DOHH2 (cell line): ENCODE results near the gene MKRN3.

ENCODE experiments used
- H3F3A ChIP-seq: fragments of 200-600 bp; sonication (generic), shearing (Covaris generic); 2 replicates; pipeline ENCODE4 v1.6.0; 2016; ENCODE audit warnings: antibody characterized with exemption, mild to moderate bottlenecking; ENCODE audit not compliant: control insufficient read depth, insufficient read depth
- H3K27ac ChIP-seq: fragments of 200-600 bp; sonication (generic); 2 replicates; pipeline ENCODE4 v1.5.1; 2014; ENCODE audit warnings: low read depth, mild to moderate bottlenecking, low read length, moderate library complexity
- H3K27me3 ChIP-seq: fragments of 200-600 bp; sonication (generic); 2 replicates; pipeline ENCODE4 v1.6.1; 2014; ENCODE audit warnings: mild to moderate bottlenecking, low read length, mixed read lengths; ENCODE audit not compliant: control insufficient read depth
- H3K36me3 ChIP-seq: fragments of 200-600 bp; sonication (generic); 2 replicates; pipeline ENCODE4 v1.6.1; 2014; ENCODE audit warnings: mild to moderate bottlenecking, low read length, moderate library complexity, mixed read lengths; ENCODE audit not compliant: control insufficient read depth
- H3K4me1 ChIP-seq: fragments of 200-600 bp; sonication (generic); 2 replicates; pipeline ENCODE4 v1.6.1; 2014; ENCODE audit warnings: mild to moderate bottlenecking, low read length, mixed read lengths; ENCODE audit not compliant: control insufficient read depth
- H3K4me2 ChIP-seq: fragments of 200-600 bp; sonication (generic); 2 replicates; pipeline ENCODE4 v1.6.0; 2014; ENCODE audit warnings: mild to moderate bottlenecking, low read length, moderate library complexity
- H3K4me3 ChIP-seq: fragments of 200-600 bp; sonication (generic); 2 replicates; pipeline ENCODE4 v1.5.1; 2014; ENCODE audit warnings: mild to moderate bottlenecking, low read length, mixed read lengths
- H3K79me2 ChIP-seq: fragments of 200-600 bp; sonication (generic); 2 replicates; pipeline ENCODE4 v1.6.1; 2014; ENCODE audit warnings: mild to moderate bottlenecking, low read length, mixed read lengths; ENCODE audit not compliant: control insufficient read depth
- H3K9me2 ChIP-seq: fragments of 200-600 bp; sonication (generic); replicated peaks from 2 replicates; pipeline ENCODE4 v1.6.1; 2014; ENCODE audit warnings: mild to moderate bottlenecking, low read length, mixed read lengths; ENCODE audit not compliant: control insufficient read depth
- H3K9me3 ChIP-seq: fragments of 200-600 bp; sonication (generic); 2 replicates; pipeline ENCODE4 v1.6.1; 2014; ENCODE audit warnings: antibody characterized with exemption, low read length, mixed read lengths; ENCODE audit not compliant: control insufficient read depth, insufficient read depth
- H4K20me1 ChIP-seq: fragments of 200-600 bp; sonication (generic); 2 replicates; pipeline ENCODE4 v1.6.0; 2014; ENCODE audit warnings: low read depth, mild to moderate bottlenecking, antibody characterized with exemption, low read length, moderate library complexity; ENCODE audit not compliant: control insufficient read depth, insufficient read depth
- EZH2phosphoT487 ChIP-seq: fragments of 200-600 bp; sonication (generic); IDR thresholded peaks from 2 replicates; pipeline ENCODE4 v1.6.1; 2017; ENCODE audit warnings: borderline replicate concordance, mild to moderate bottlenecking, antibody characterized with exemption, low read length, moderate library complexity, mixed read lengths
- TF ChIP-seq, protein P1 (sequence below): fragments of 200-600 bp; sonication (generic); IDR thresholded peaks from one replicate; pipeline ENCODE4 v1.5.1; 2014; ENCODE audit warnings: antibody characterized with exemption, mild to moderate bottlenecking, low read depth, low read length; ENCODE audit not compliant: poor library complexity, severe bottlenecking

Gene MKRN3

DNA sequence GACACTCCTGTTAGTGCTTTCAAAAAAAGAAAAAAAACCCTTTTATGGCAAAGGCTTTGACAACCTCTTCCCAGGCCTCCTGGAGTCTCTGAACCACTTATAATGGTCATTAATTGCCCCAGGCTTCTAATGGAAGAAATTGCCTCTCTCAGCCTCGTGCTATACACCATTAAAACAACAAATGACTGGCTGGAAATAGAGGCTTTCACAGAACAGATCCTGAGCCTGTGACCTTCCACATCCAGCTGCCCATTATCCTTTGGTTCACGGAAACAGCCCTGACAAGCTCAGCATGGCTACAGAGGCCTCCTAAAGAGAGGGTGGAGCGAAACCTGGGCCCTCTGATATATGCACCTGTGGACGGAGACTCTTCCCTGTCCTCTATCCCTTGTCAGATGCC lies 26.8 kb upstream of the MKRN3 start:
- Histone ChIP-seq H3K27me3 (no peaks in the 10 kb centered on the region), H3K4me3 (no peak overlapping the region), H3K4me2 (no peak overlapping the region), H3K36me3 (no peaks in the 10 kb centered on the region), H3F3A (no peaks in the 10 kb centered on the region), H3K9me2 (no peaks in the 10 kb centered on the region), H3K79me2 (no peaks in the 10 kb centered on the region), H3K4me1 (no peaks in the 10 kb centered on the region), H3K27ac (no peak overlapping the region), H3K9me3 (no peaks in the 10 kb centered on the region; the same call in 1 of the 2 replicates), H4K20me1 (no peaks in the 10 kb centered on the region)
- no peak for TF ChIP-seq EZH2phosphoT487
- TF ChIP-seq, protein P1, sequence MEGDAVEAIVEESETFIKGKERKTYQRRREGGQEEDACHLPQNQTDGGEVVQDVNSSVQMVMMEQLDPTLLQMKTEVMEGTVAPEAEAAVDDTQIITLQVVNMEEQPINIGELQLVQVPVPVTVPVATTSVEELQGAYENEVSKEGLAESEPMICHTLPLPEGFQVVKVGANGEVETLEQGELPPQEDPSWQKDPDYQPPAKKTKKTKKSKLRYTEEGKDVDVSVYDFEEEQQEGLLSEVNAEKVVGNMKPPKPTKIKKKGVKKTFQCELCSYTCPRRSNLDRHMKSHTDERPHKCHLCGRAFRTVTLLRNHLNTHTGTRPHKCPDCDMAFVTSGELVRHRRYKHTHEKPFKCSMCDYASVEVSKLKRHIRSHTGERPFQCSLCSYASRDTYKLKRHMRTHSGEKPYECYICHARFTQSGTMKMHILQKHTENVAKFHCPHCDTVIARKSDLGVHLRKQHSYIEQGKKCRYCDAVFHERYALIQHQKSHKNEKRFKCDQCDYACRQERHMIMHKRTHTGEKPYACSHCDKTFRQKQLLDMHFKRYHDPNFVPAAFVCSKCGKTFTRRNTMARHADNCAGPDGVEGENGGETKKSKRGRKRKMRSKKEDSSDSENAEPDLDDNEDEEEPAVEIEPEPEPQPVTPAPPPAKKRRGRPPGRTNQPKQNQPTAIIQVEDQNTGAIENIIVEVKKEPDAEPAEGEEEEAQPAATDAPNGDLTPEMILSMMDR, result no peak

GRCh38 chr15:23539892-23540291 lies 25.6 kb upstream of the MKRN3 start:
- no peaks in the 10 kb centered on the region for H3K4me1 ChIP-seq
- no peak overlapping the region for H3K27ac ChIP-seq
- no peaks in the 10 kb centered on the region; the same call in 1 of the 2 replicates for H3K9me3 ChIP-seq
- H3K79me2 ChIP-seq, result no peaks in the 10 kb centered on the region
- H4K20me1 ChIP-seq, result no peaks in the 10 kb centered on the region
- H3K4me3 ChIP-seq, result no peak overlapping the region
- no peaks in the 10 kb centered on the region for H3K9me2 ChIP-seq
- no peaks in the 10 kb centered on the region for H3K36me3 ChIP-seq
- TF ChIP-seq EZH2phosphoT487, result no peak
- TF ChIP-seq, protein P1, result no peak
- no peaks in the 10 kb centered on the region for H3F3A ChIP-seq
- no peak overlapping the region for H3K4me2 ChIP-seq
- no peaks in the 10 kb centered on the region for H3K27me3 ChIP-seq

DNA sequence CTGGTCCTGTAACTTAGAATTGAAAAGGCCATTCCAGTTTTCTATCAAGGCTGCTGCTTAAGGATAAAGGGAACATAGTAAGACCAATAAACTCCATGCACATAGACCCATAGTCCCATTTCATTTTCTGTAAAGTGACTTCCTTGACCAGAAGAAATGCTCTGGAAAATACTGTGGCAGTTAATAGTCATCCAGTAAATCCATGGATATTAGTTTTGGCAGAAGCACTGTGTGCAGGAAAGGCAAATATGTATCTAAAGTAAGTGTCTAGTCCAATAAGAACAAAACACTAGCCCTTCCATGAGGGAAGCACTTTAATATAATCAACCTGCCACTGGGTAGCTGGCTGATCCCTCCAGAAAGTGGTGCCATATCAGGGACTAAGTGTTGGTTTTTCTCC lies 19.3 kb upstream of the MKRN3 start:
- H3K36me3 ChIP-seq, result no peaks in the 10 kb centered on the region
- H3F3A ChIP-seq, result no peaks in the 10 kb centered on the region
- no peak overlapping the region for H3K27ac ChIP-seq
- no peaks in the 10 kb centered on the region for H3K9me3 ChIP-seq
- H3K79me2 ChIP-seq, result no peaks in the 10 kb centered on the region
- no peaks in the 10 kb centered on the region for H3K4me1 ChIP-seq
- no peaks in the 10 kb centered on the region for H3K9me2 ChIP-seq
- no peak overlapping the region for H3K4me3 ChIP-seq
- no peak for TF ChIP-seq EZH2phosphoT487
- TF ChIP-seq, protein P1, result no peak
- no peaks in the 10 kb centered on the region for H4K20me1 ChIP-seq
- no peak overlapping the region for H3K4me2 ChIP-seq
- H3K27me3 ChIP-seq, result no peaks in the 10 kb centered on the region

- H3K9me2 ChIP-seq, result no peaks in the 10 kb centered on the region
- H3K27ac ChIP-seq, result no peak overlapping the region
- TF ChIP-seq, protein P1, result no peak
- no peak for TF ChIP-seq EZH2phosphoT487
- no peaks in the 10 kb centered on the region for H3K27me3 ChIP-seq
- no peaks in the 10 kb centered on the region for H3K9me3 ChIP-seq
- no peaks in the 10 kb centered on the region for H4K20me1 ChIP-seq
- no peaks in the 10 kb centered on the region for H3F3A ChIP-seq
- H3K4me3 ChIP-seq, result no peak overlapping the region
- H3K36me3 ChIP-seq, result no peaks in the 10 kb centered on the region
- H3K79me2 ChIP-seq, result no peaks in the 10 kb centered on the region
- H3K4me1 ChIP-seq, result no peaks in the 10 kb centered on the region
- no peak overlapping the region for H3K4me2 ChIP-seq
Observed at GRCh38 chr15:23548071-23548470, 17.4 kb upstream of the MKRN3 start.
